ENCODE results near the gene IQCH. TPM values are rescaled to one million over a fixed set of nuclear protein-coding genes. Genes with fewer than 3 reads are reported as not detected.
A peak's percentile ranks its signal among the peaks of the same experiment; 100 is the strongest.

IQCH gene
- total and polyA plus RNA-seq, 2 experiments from 2014 or later = 2.1 to 4.1 TPM

GRCh38 chr15:67523330-67523729 lies 268.7 kb downstream of the IQCH start:
- peak overlapping the region; percentile 96 for H3K9ac ChIP-seq
- H3K4me3 ChIP-seq = peak overlapping the region; percentile 97
- H2AFZ ChIP-seq = no peak overlapping the region
- no peak overlapping the region for H3K27ac ChIP-seq
- 0 out of 2 replicates have a peak, but pooled peaks cover 5% of the 10 kb centered on the region for H3K9me2 ChIP-seq (ENCODE audit: insufficient read depth)
- no peaks in the 10 kb centered on the region for H4K20me1 ChIP-seq (ENCODE audit: insufficient read depth)
- peaks cover 57% of the 10 kb centered on the region for H3K79me2 ChIP-seq (ENCODE audit: insufficient read depth)
- H3K4me1 ChIP-seq (ENCODE audit: insufficient read depth) = peaks cover 27% of the 10 kb centered on the region
- in situ Hi-C loops (cut with MboI) = no loop called here
- H3K27me3 ChIP-seq (replicated peaks; ENCODE audit: insufficient read depth) = no peaks in the 10 kb centered on the region
- H3K9me3 ChIP-seq (ENCODE audit: low read depth) = no peaks in the 10 kb centered on the region
- H3K36me3 ChIP-seq (ENCODE audit: low read depth) = peaks cover 15% of the 10 kb centered on the region; the same call in 1 of the 2 replicates
- peak overlapping the region; percentile 99 for H3K4me2 ChIP-seq (ENCODE audit: unreplicated experiment)
- 40 to 62% methylated on average over 1 of the region's 1 CpG for WGBS, 2 experiments (ENCODE audit: low coverage in 1 of 2, low lambda C conversion rate in 2 of 2, missing lambda C conversion rate in 2 of 2)
- TF ChIP-seq EZH2phosphoT487 (IDR thresholded peaks at IDR 0.05; ENCODE audit: insufficient read depth, low read depth) = no peak
- H3F3A ChIP-seq (ENCODE audit: insufficient read depth) = peaks cover 12% of the 10 kb centered on the region
- DNase-seq = no peak

- Histone ChIP-seq H3K79me2 (ENCODE audit: insufficient read depth) (peaks cover 57% of the 10 kb centered on the region), H3K9me3 (ENCODE audit: low read depth) (no peaks in the 10 kb centered on the region), H3K4me2 (ENCODE audit: unreplicated experiment) (peak overlapping the region; percentile 99), H3K9me2 (ENCODE audit: insufficient read depth) (0 out of 2 replicates have a peak, but pooled peaks cover 5% of the 10 kb centered on the region), H3F3A (ENCODE audit: insufficient read depth) (peaks cover 12% of the 10 kb centered on the region), H3K36me3 (ENCODE audit: low read depth) (peaks cover 18% of the 10 kb centered on the region; the same call in 1 of the 2 replicates), H4K20me1 (ENCODE audit: insufficient read depth) (no peaks in the 10 kb centered on the region), H3K27me3 (replicated peaks; ENCODE audit: insufficient read depth) (no peaks in the 10 kb centered on the region), H3K4me3 (peak overlapping the region; percentile 97), H3K4me1 (ENCODE audit: insufficient read depth) (peaks cover 27% of the 10 kb centered on the region), H3K9ac (peak overlapping the region; percentile 96; the same call in 1 of the 2 replicates), H2AFZ (no peak overlapping the region), H3K27ac (no peak overlapping the region)
- TF ChIP-seq EZH2 (IDR thresholded peaks at IDR 0.05; ENCODE audit: insufficient read depth, poor library complexity, severe bottlenecking) (no peak), EZH2phosphoT487 (IDR thresholded peaks at IDR 0.05; ENCODE audit: insufficient read depth, low read depth) (no peak)
- DNase-seq = no peak
- in situ Hi-C loops (cut with MboI) = no loop called here
These were observed 269.6 kb downstream of the IQCH start for GRCh38 chr15:67524235-67524634.

- Histone ChIP-seq H3K4me1 (ENCODE audit: insufficient read depth) (peaks cover 22% of the 10 kb centered on the region), H3K9me3 (ENCODE audit: low read depth) (no peaks in the 10 kb centered on the region), H2AFZ (no peak overlapping the region), H3K9me2 (ENCODE audit: insufficient read depth) (0 out of 2 replicates have a peak, but pooled peaks cover 5% of the 10 kb centered on the region), H3K9ac (no peak overlapping the region), H3K27me3 (replicated peaks; ENCODE audit: insufficient read depth) (no peaks in the 10 kb centered on the region), H3K27ac (no peak overlapping the region), H3K36me3 (ENCODE audit: low read depth) (peaks cover 24% of the 10 kb centered on the region; the same call in 1 of the 2 replicates), H3K4me2 (ENCODE audit: unreplicated experiment) (no peak overlapping the region), H3K4me3 (no peak overlapping the region), H4K20me1 (ENCODE audit: insufficient read depth) (no peaks in the 10 kb centered on the region), H3F3A (ENCODE audit: insufficient read depth) (peaks cover 19% of the 10 kb centered on the region), H3K79me2 (ENCODE audit: insufficient read depth) (peaks cover 38% of the 10 kb centered on the region)
- TF ChIP-seq EZH2phosphoT487 (IDR thresholded peaks at IDR 0.05; ENCODE audit: insufficient read depth, low read depth) (no peak), EZH2 (IDR thresholded peaks at IDR 0.05; ENCODE audit: insufficient read depth, poor library complexity, severe bottlenecking) (no peak)
- in situ Hi-C loops (cut with MboI) = no loop called here
- 96 to 99% methylated on average over 3 of the region's 3 CpGs for WGBS, 2 experiments (ENCODE audit: low coverage in 1 of 2, low lambda C conversion rate in 2 of 2, missing lambda C conversion rate in 2 of 2)
- DNase-seq = no peak
These were observed 273.9 kb downstream of the IQCH start for GRCh38 chr15:67528513-67528912.

GRCh38 chr15:67531379-67531914 lies 276.9 kb downstream of the IQCH start:
- Histone ChIP-seq H3K4me1 (ENCODE audit: insufficient read depth) (peaks cover 11% of the 10 kb centered on the region), H3K9ac (peak overlapping the region; percentile 26), H3K27ac (peak overlapping the region; percentile 84), H3K9me2 (ENCODE audit: insufficient read depth) (0 out of 2 replicates have a peak, but pooled peaks cover 5% of the 10 kb centered on the region), H3K36me3 (ENCODE audit: low read depth) (peaks cover 24% of the 10 kb centered on the region; the same call in 1 of the 2 replicates), H4K20me1 (ENCODE audit: insufficient read depth) (no peaks in the 10 kb centered on the region), H3K9me3 (ENCODE audit: low read depth) (no peaks in the 10 kb centered on the region), H3K4me2 (ENCODE audit: unreplicated experiment) (peak overlapping the region; percentile 60), H3K27me3 (replicated peaks; ENCODE audit: insufficient read depth) (no peaks in the 10 kb centered on the region), H3K79me2 (ENCODE audit: insufficient read depth) (peaks cover 9% of the 10 kb centered on the region), H3F3A (ENCODE audit: insufficient read depth) (peaks cover 19% of the 10 kb centered on the region), H3K4me3 (no peak overlapping the region), H2AFZ (no peak overlapping the region)
- TF ChIP-seq EZH2 (IDR thresholded peaks at IDR 0.05; ENCODE audit: insufficient read depth, poor library complexity, severe bottlenecking) (no peak), EZH2phosphoT487 (IDR thresholded peaks at IDR 0.05; ENCODE audit: insufficient read depth, low read depth) (no peak)
- WGBS, 2 experiments (ENCODE audit: low coverage in 1 of 2, low lambda C conversion rate in 2 of 2, missing lambda C conversion rate in 2 of 2) = 29 to 31% methylated on average over 3 of the region's 3 CpGs
- in situ Hi-C loops (cut with MboI) = no loop called here
- DNase-seq = peak; percentile 86
